ENCODE measurements around the gene STYXL1. TPM values are rescaled to one million over a fixed set of nuclear protein-coding genes. Genes with fewer than 3 reads are reported as not detected.
"Not testable (repeated sequence)": the region's sequence is repeated elsewhere in the genome, so short reads cannot be mapped to it uniquely, and the experiment has no call there.

STYXL1 gene
- total RNA-seq, 1 donor from 2014 or later, result 28.5 TPM

DNA sequence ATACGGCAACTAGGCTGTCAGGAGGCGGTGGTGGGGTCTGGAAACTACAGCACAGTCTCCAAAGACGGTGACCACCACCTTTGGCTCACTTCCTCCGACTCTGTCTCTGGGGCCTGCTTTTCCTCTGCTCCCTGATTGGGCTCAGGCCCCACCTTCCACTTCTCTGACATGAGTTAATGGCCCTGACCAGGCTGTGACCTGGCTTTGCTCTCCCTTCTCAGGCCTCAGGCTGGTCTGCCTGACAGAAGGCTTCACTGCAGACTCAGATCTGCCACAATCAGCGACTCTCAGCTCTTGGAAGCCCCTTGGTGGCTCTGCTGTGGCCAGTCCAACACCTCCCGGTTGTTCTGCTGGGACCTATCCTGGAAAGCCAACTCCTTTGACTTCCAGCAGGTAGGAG, 7.7 kb downstream of the STYXL1 start:
- no peaks in the 10 kb centered on the region for H3K36me3 Mint-ChIP-seq (ENCODE audit: low read depth)
- no peak overlapping the region for H3K4me3 Mint-ChIP-seq (ENCODE audit: unreplicated experiment)
- no peaks in the 10 kb centered on the region for H3K4me1 Mint-ChIP-seq (ENCODE audit: low read depth)
- no peaks in the 10 kb centered on the region for H3K9me3 Mint-ChIP-seq (ENCODE audit: low read depth)
- H3K27ac Mint-ChIP-seq (ENCODE audit: unreplicated experiment), result peak overlapping the region; percentile 39
- no peak for DNase-seq (ENCODE audit: low spot score)
- no peaks in the 10 kb centered on the region for H3K27me3 Mint-ChIP-seq (ENCODE audit: low read depth)
- TF ChIP-seq, protein P1, sequence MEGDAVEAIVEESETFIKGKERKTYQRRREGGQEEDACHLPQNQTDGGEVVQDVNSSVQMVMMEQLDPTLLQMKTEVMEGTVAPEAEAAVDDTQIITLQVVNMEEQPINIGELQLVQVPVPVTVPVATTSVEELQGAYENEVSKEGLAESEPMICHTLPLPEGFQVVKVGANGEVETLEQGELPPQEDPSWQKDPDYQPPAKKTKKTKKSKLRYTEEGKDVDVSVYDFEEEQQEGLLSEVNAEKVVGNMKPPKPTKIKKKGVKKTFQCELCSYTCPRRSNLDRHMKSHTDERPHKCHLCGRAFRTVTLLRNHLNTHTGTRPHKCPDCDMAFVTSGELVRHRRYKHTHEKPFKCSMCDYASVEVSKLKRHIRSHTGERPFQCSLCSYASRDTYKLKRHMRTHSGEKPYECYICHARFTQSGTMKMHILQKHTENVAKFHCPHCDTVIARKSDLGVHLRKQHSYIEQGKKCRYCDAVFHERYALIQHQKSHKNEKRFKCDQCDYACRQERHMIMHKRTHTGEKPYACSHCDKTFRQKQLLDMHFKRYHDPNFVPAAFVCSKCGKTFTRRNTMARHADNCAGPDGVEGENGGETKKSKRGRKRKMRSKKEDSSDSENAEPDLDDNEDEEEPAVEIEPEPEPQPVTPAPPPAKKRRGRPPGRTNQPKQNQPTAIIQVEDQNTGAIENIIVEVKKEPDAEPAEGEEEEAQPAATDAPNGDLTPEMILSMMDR (IDR thresholded peaks at IDR 0.05), result no peak

GRCh38 chr7:76037310-76037709, 10.5 kb downstream of the STYXL1 start:
- TF ChIP-seq, protein P1 (IDR thresholded peaks at IDR 0.05), result no peak
- DNase-seq (ENCODE audit: low spot score), result no peak
- H3K27me3 Mint-ChIP-seq (ENCODE audit: low read depth), result no peaks in the 10 kb centered on the region
- H3K4me3 Mint-ChIP-seq (ENCODE audit: unreplicated experiment), result no peak overlapping the region
- H3K4me1 Mint-ChIP-seq (ENCODE audit: low read depth), result no peaks in the 10 kb centered on the region
- H3K27ac Mint-ChIP-seq (ENCODE audit: unreplicated experiment), result no peak overlapping the region
- no peaks in the 10 kb centered on the region for H3K9me3 Mint-ChIP-seq (ENCODE audit: low read depth)
- H3K36me3 Mint-ChIP-seq (ENCODE audit: low read depth), result no peaks in the 10 kb centered on the region

DNA sequence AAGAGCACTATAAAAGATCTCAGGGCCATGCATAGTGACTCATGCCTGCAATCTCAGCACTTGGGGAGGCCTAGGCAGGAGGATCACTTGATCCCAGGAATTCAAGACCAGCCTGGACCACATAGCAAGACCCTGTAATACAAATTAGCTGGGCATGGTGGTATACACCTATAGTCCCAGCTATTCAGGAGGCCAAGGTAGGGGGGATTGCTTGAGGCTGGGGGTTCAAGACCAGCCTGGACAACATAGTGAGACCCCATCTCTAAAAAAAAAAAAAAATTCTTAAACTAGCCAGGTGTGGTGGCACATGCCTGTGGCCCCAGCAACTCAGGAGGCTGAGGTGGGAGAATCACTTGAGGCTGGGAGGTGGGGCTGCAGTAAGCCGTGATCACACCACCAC, 15.8 kb downstream of the STYXL1 start:
- Mint-ChIP-seq H3K27ac (ENCODE audit: unreplicated experiment) (no peak overlapping the region), H3K36me3 (ENCODE audit: low read depth) (peaks cover 4% of the 10 kb centered on the region), H3K27me3 (ENCODE audit: low read depth) (no peaks in the 10 kb centered on the region), H3K9me3 (ENCODE audit: low read depth) (no peaks in the 10 kb centered on the region), H3K4me1 (ENCODE audit: low read depth) (no peaks in the 10 kb centered on the region), H3K4me3 (ENCODE audit: unreplicated experiment) (no peak overlapping the region)
- DNase-seq (ENCODE audit: low spot score), result no peak
- TF ChIP-seq, protein P1 (IDR thresholded peaks at IDR 0.05), result no peak

GRCh38 chr7:76029682-76030081, 18.1 kb downstream of the STYXL1 start:
- not testable (repeated sequence) for H3K36me3 Mint-ChIP-seq (ENCODE audit: low read depth); H3K27ac Mint-ChIP-seq (ENCODE audit: unreplicated experiment); DNase-seq (ENCODE audit: low spot score); H3K27me3 Mint-ChIP-seq (ENCODE audit: low read depth); H3K9me3 Mint-ChIP-seq (ENCODE audit: low read depth); H3K4me1 Mint-ChIP-seq (ENCODE audit: low read depth); H3K4me3 Mint-ChIP-seq (ENCODE audit: unreplicated experiment)
- TF ChIP-seq, protein P1 (IDR thresholded peaks at IDR 0.05), result peak; percentile 22

- Mint-ChIP-seq H3K9me3 (ENCODE audit: low read depth) (no peaks in the 10 kb centered on the region), H3K4me3 (ENCODE audit: unreplicated experiment) (no peak overlapping the region), H3K36me3 (ENCODE audit: low read depth) (peaks cover 11% of the 10 kb centered on the region), H3K4me1 (ENCODE audit: low read depth) (no peaks in the 10 kb centered on the region), H3K27me3 (ENCODE audit: low read depth) (no peaks in the 10 kb centered on the region), H3K27ac (ENCODE audit: unreplicated experiment) (no peak overlapping the region)
- TF ChIP-seq, protein P1 (IDR thresholded peaks at IDR 0.05), result no peak
- DNase-seq (ENCODE audit: low spot score), result no peak
Measured at GRCh38 chr7:76023002-76023401, 24.8 kb downstream of the STYXL1 start.
